ENCODE results near the gene MRPL45. TPM values are rescaled to one million over a fixed set of nuclear protein-coding genes. Genes with fewer than 3 reads are reported as not detected.
"Not testable (repeated sequence)": the region's sequence is repeated elsewhere in the genome, so short reads cannot be mapped to it uniquely, and the experiment has no call there.

The MRPL45 gene
- total and polyA plus RNA-seq, 9 of the 15 experiments (the other 6 are each of a cell fraction or from before 2014, with no cell fraction given): 48.4 to 228 (median 76.8) TPM

GRCh38 chr17:38295602-38296365 is 1.2 kb upstream of the MRPL45 start:
- WGBS (ENCODE audit: insufficient coverage, low coverage, missing lambda C conversion rate): 67% methylated on average over 19 of the region's 21 CpGs
- H3K9me1 ChIP-seq (ENCODE audit: control insufficient read depth, insufficient read depth, low read length); FAIRE-seq; H3K27ac ChIP-seq (ENCODE audit: extremely low read depth, low read depth, low read length); H3K27me3 ChIP-seq (ENCODE audit: control insufficient read depth in 2 of 2, insufficient read depth in 2 of 2, low read length in 2 of 2); H3K79me2 ChIP-seq (ENCODE audit: control insufficient read depth, insufficient read depth, low read length); in situ Hi-C loops (cut with MboI); POLR2A ChIA-PET; H3K36me3 ChIP-seq (ENCODE audit: control insufficient read depth, insufficient read depth, low read length); H4K20me1 ChIP-seq (replicated peaks; ENCODE audit: control insufficient read depth, insufficient read depth, low read length); ATAC-seq; H3K4me3 ChIP-seq; intact Hi-C loops (cut with micrococcal nuclease); BruUV-seq (replicated peaks); H3K9me3 ChIP-seq (replicated peaks; ENCODE audit: control insufficient read depth, insufficient read depth, low read depth, low read length); CTCF ChIA-PET (ENCODE audit: low intra/inter-chr PET ratio); H3K4me1 ChIP-seq (replicated peaks in 1 of 2; ENCODE audit: control insufficient read depth in 2 of 2, insufficient read depth in 2 of 2, low read length in 2 of 2): not testable (repeated sequence)
- 0 out of 4 replicates have a peak, but pooled peaks of 1 of the 2 experiments have one; percentile 11 for TF ChIP-seq ZNF639 (CRISPR knock-in tag; conservative IDR thresholded peaks at IDR 0.05 in 1 of 2, IDR thresholded peaks at IDR 0.05 in 1 of 2)
- peak in 1 of 4 experiments; percentile 6 for DNase-seq (ENCODE audit: extremely low read depth in 1 of 4, low spot score in 3 of 4)
- Histone ChIP-seq H2AFZ (ENCODE audit: low read depth, low read length) (peak overlapping the region; percentile 77), H3K4me2 (ENCODE audit: insufficient read depth, low read length) (peak overlapping the region; percentile 32), H3K9ac (ENCODE audit: insufficient read depth in 1 of 2, low read depth in 2 of 2, low read length in 2 of 2) (peak overlapping the region; percentile 52 to 68; a peak in 3 of 4 replicates)

- POLR2A ChIA-PET: interaction anchor here (1.3 kb wide), 1 partner anchor 15 kb away, joined by 3 read pairs; no protein-coding TSS in a partner anchor
- BruUV-seq (replicated peaks): no TSS peak
- TF ChIP-seq BACH1 (tag; IDR thresholded peaks at IDR 0.05) (no peak), TFAM (CRISPR knock-in tag; conservative IDR thresholded peaks at IDR 0.05) (no peak), ZNF174 (CRISPR knock-in tag; IDR thresholded peaks at IDR 0.05) (no peak), CHAMP1 (IDR thresholded peaks at IDR 0.05) (no peak), ZHX1 (conservative IDR thresholded peaks at IDR 0.05; ENCODE audit: low read length) (no peak)
- Histone ChIP-seq H3K9me1 (ENCODE audit: control insufficient read depth, insufficient read depth, low read length) (no peaks in the 10 kb centered on the region), H3K79me2 (ENCODE audit: control insufficient read depth, insufficient read depth, low read length) (no peaks in the 10 kb centered on the region), H3K4me2 (ENCODE audit: insufficient read depth, low read length) (no peak overlapping the region), H2AFZ (ENCODE audit: low read depth, low read length) (no peak overlapping the region), H3K9me3 (replicated peaks; ENCODE audit: control insufficient read depth, insufficient read depth, low read depth, low read length) (no peaks in the 10 kb centered on the region), H3K4me1 (replicated peaks in 1 of 2; ENCODE audit: control insufficient read depth in 2 of 2, insufficient read depth in 2 of 2, low read length in 2 of 2) (peaks cover 0 to 10% of the 10 kb centered on the region in 2 experiments; a peak in 3 of 5 replicates), H3K36me3 (ENCODE audit: control insufficient read depth, insufficient read depth, low read length) (peaks cover 36% of the 10 kb centered on the region), H4K20me1 (replicated peaks; ENCODE audit: control insufficient read depth, insufficient read depth, low read length) (no peaks in the 10 kb centered on the region), H3K4me3 (no peak overlapping the region), H3K27ac (ENCODE audit: extremely low read depth, low read depth, low read length) (no peak overlapping the region), H3K9ac (ENCODE audit: insufficient read depth in 1 of 2, low read depth in 2 of 2, low read length in 2 of 2) (no peak overlapping the region), H3K27me3 (ENCODE audit: control insufficient read depth in 2 of 2, insufficient read depth in 2 of 2, low read length in 2 of 2) (no peaks in the 10 kb centered on the region)
- in situ Hi-C loops (cut with MboI): no loop called here
- DNase-seq (ENCODE audit: extremely low read depth in 1 of 4, low spot score in 3 of 4): no peak
- intact Hi-C loops (cut with micrococcal nuclease): no loop called here
- FAIRE-seq: no peak
- ATAC-seq: no peak
- CTCF ChIA-PET (ENCODE audit: low intra/inter-chr PET ratio): no interaction called here
- 92% methylated on average over 3 of the region's 3 CpGs for WGBS (ENCODE audit: insufficient coverage, low coverage, missing lambda C conversion rate)
Measured at GRCh38 chr17:38315497-38315896, 18.5 kb downstream of the MRPL45 start.

Data from K562 (cell line).